K562 (cell line): ENCODE results near the gene FBXO11. TPM values are rescaled to one million over a fixed set of nuclear protein-coding genes. Genes with fewer than 3 reads are reported as not detected.

Source experiments
- CREBBP ChIP-seq: IDR thresholded peaks from one replicate; pipeline ENCODE4 v1.6.1; 2012; ENCODE audit warnings: low read depth, mild to moderate bottlenecking, control low read depth, inconsistent platforms, low read length
- EZH2 ChIP-seq: IDR thresholded peaks from 2 replicates; pipeline ENCODE4 v1.6.1; 2012; ENCODE audit warnings: low read depth, mild to moderate bottlenecking, inconsistent platforms, low read length, borderline replicate concordance
- HEY1 ChIP-seq: fragments of 250-450 bp; sonication (Bioruptor Pico); IDR thresholded peaks from 2 replicates; pipeline ENCODE4 v1.5.0; 2020; ENCODE audit warnings: mild to moderate bottlenecking, moderate library complexity, borderline replicate concordance
- RFX1 ChIP-seq: fragments of 450-650 bp; IDR thresholded peaks from 2 replicates; pipeline ENCODE4 v1.6.1; 2016; ENCODE audit warnings: mild to moderate bottlenecking, moderate library complexity
- RNF219 ChIP-seq: fragments of 250-450 bp; sonication (Bioruptor Pico); IDR thresholded peaks from 2 replicates; pipeline ENCODE4 v1.5.0; 2022; ENCODE audit warnings: mild to moderate bottlenecking
- SFPQ ChIP-seq: fragments of 200-400 bp; formaldehyde crosslinking; IDR thresholded peaks from 2 replicates; pipeline ENCODE4 v1.6.1; 2017; ENCODE audit warnings: mild to moderate bottlenecking, low read depth, low read length, moderate library complexity
- SMARCA5 ChIP-seq: fragments of 450-650 bp; IDR thresholded peaks from 2 replicates; pipeline ENCODE4 v1.6.1; 2016
- STAG1 ChIP-seq: sonication (generic); formaldehyde crosslinking; IDR thresholded peaks from 2 replicates; pipeline ENCODE4 v1.5.0; 2020; ENCODE audit warnings: missing genetic modification reagents, borderline replicate concordance
- ZBTB7A ChIP-seq: IDR thresholded peaks from 2 replicates; pipeline ENCODE4 v1.6.1; 2011; ENCODE audit warnings: low read depth, mild to moderate bottlenecking, low read length, moderate library complexity, borderline replicate concordance; ENCODE audit not compliant: control insufficient read depth
- ZNF280B ChIP-seq: fragments of 250-450 bp; sonication (Bioruptor Pico); IDR thresholded peaks from 2 replicates; pipeline ENCODE4 v1.5.1; 2021; ENCODE audit warnings: mild to moderate bottlenecking
- ZNF444 ChIP-seq: fragments of 250-450 bp; sonication (Bioruptor Pico); IDR thresholded peaks from 2 replicates; pipeline ENCODE4 v1.4.0; 2020; ENCODE audit warnings: mild to moderate bottlenecking, moderate library complexity
- ZNF764 ChIP-seq: fragments of 250-450 bp; sonication (Bioruptor Pico); IDR thresholded peaks from 2 replicates; pipeline ENCODE4 v1.4.0; 2020; ENCODE audit warnings: low read depth, mild to moderate bottlenecking, moderate library complexity
- ZNF780A ChIP-seq: fragments of 250-450 bp; sonication (Bioruptor Pico); IDR thresholded peaks from 2 replicates; pipeline ENCODE4 v1.5.0; 2021; ENCODE audit warnings: mild to moderate bottlenecking
- polyA plus RNA-seq, 8 experiments: library from polyadenylated mRNA; depleted of rRNA in 4 of 8; stranded (reverse) in 5 of 8; unstranded in 3 of 8; fragments of >200 nt; fragmentation: Nextera tagmentation in 2 of 8; fragmentation: Illumina TruSeq in 1 of 8; extraction: Ambion mirVana in 2 of 8; extraction: Trizol in 1 of 8; gene quantifications; 2 replicates each; pipeline versions ENCODE4 v1.2.1 to v1.2.3, GENCODE V29; 2011 to 2014; ENCODE audit warnings: inconsistent platforms in 1 of 8, missing spikeins in 1 of 8
- total RNA-seq, 7 experiments: library from RNA; depleted of rRNA in 6 of 7; stranded (reverse); fragments of >200 nt in 6 of 7; fragmentation: Illumina TruSeq in 2 of 7; extraction: Trizol in 2 of 7; gene quantifications; 2 replicates each; pipeline versions ENCODE4 v1.2.1 to v1.2.3, GENCODE V29; 2011 to 2021; ENCODE audit warnings: low replicate concordance in 1 of 7
- TF ChIP-seq, protein P1 (sequence below): fragments of 250-450 bp; sonication (Bioruptor Pico); IDR thresholded peaks from 2 replicates; pipeline ENCODE4 v1.9.0; 2021; ENCODE audit warnings: mild to moderate bottlenecking, inconsistent platforms
- TF ChIP-seq, protein P2 (sequence below): sonication (generic); formaldehyde crosslinking; IDR thresholded peaks from 2 replicates; pipeline ENCODE4 v1.8.0; 2022; ENCODE audit warnings: mild to moderate bottlenecking, missing genetic modification reagents
- TF ChIP-seq, protein P3 (sequence below): fragments of 450-650 bp; conservative IDR thresholded peaks from 2 replicates; pipeline ENCODE4 v1.6.1; 2016; ENCODE audit warnings: missing genetic modification characterization, low read depth, mild to moderate bottlenecking, control low read depth, missing compliant biosample characterization

FBXO11 gene
- total and polyA plus RNA-seq, 9 of the 15 experiments (the other 6 are each of a cell fraction or from before 2014, with no cell fraction given) = 8.8 to 44.5 (median 24.1) TPM

DNA sequence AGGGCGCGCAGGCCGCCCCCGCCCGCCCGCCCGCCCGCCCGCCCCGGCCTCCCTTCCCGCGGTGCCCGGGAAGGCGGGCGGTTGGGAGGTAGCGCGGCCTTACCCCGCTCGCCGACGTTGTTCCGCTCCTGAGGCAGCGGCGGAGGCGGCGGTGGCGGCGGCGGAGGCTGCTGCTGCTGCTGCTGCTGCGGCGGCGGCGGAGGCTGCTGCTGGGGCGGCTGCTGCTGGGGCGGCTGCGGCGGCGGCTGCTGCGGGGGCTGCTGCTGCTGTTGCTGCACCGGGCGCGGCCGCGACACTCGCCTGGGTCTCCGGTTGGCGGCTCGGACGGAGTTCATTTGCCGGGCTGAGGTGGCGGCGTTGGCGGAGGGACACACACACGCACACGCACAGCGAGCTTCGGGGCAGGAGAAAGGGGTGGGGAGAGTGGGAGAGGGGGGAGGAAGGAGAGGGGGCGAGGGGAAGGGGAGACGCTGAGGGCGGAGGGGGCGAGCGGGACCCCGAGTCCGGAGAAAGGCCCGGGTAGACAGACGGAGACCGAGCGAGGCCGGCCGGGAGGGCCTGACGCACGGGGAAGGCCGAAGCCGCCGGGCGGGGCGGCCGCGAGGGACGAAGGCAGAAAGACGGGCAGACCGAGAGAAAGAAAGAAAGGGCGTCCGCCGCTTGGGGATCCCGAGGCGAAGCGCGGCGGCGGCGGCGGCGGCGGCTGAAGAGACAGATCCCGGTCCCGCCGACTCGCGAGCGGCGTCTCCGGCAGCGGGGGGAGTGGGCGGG is 727 bp downstream of the FBXO11 start (continued):
- TF ChIP-seq, protein P1, sequence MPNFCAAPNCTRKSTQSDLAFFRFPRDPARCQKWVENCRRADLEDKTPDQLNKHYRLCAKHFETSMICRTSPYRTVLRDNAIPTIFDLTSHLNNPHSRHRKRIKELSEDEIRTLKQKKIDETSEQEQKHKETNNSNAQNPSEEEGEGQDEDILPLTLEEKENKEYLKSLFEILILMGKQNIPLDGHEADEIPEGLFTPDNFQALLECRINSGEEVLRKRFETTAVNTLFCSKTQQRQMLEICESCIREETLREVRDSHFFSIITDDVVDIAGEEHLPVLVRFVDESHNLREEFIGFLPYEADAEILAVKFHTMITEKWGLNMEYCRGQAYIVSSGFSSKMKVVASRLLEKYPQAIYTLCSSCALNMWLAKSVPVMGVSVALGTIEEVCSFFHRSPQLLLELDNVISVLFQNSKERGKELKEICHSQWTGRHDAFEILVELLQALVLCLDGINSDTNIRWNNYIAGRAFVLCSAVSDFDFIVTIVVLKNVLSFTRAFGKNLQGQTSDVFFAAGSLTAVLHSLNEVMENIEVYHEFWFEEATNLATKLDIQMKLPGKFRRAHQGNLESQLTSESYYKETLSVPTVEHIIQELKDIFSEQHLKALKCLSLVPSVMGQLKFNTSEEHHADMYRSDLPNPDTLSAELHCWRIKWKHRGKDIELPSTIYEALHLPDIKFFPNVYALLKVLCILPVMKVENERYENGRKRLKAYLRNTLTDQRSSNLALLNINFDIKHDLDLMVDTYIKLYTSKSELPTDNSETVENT (CRISPR knock-in tag) = no peak
- TF ChIP-seq CREBBP (no peak), SMARCA5 (no peak), RNF219 (CRISPR knock-in tag) (no peak), ZNF280B (no peak), HEY1 (CRISPR knock-in tag) (no peak), EZH2 (no peak), RFX1 (no peak), ZNF780A (CRISPR knock-in tag) (no peak), ZBTB7A (peak; percentile 9; the same call in 1 of the 2 replicates), ZNF444 (CRISPR knock-in tag) (no peak), STAG1 (CRISPR knock-in tag) (no peak), ZNF764 (no peak), SFPQ (no peak)
- TF ChIP-seq, protein P2, sequence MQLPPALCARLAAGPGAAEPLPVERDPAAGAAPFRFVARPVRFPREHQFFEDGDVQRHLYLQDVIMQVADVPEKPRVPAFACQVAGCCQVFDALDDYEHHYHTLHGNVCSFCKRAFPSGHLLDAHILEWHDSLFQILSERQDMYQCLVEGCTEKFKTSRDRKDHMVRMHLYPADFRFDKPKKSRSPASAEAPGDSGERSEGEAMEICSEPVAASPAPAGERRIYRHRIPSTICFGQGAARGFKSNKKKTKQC (CRISPR knock-in tag) = no peak; the same call in 1 of the 2 replicates
- TF ChIP-seq, protein P3, sequence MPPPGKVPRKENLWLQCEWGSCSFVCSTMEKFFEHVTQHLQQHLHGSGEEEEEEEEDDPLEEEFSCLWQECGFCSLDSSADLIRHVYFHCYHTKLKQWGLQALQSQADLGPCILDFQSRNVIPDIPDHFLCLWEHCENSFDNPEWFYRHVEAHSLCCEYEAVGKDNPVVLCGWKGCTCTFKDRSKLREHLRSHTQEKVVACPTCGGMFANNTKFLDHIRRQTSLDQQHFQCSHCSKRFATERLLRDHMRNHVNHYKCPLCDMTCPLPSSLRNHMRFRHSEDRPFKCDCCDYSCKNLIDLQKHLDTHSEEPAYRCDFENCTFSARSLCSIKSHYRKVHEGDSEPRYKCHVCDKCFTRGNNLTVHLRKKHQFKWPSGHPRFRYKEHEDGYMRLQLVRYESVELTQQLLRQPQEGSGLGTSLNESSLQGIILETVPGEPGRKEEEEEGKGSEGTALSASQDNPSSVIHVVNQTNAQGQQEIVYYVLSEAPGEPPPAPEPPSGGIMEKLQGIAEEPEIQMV (tag) = no peak
